GM19240 (cell line): ENCODE measurements around the gene CELA3A.
"Not testable (repeated sequence)": the region's sequence is repeated elsewhere in the genome, so short reads cannot be mapped to it uniquely, and the experiment has no call there.

Experiments used
- DNase-seq: peaks from one replicate; pipeline ENCODE4 v3.0.0; 2011; ENCODE audit warnings: low spot score; ENCODE audit not compliant: insufficient read length

Gene CELA3A, protein sequence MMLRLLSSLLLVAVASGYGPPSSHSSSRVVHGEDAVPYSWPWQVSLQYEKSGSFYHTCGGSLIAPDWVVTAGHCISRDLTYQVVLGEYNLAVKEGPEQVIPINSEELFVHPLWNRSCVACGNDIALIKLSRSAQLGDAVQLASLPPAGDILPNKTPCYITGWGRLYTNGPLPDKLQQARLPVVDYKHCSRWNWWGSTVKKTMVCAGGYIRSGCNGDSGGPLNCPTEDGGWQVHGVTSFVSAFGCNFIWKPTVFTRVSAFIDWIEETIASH

GRCh38 chr1:22001409-22001808 lies at the start of gene CELA3A:
Gene CELA3A (plus strand): TSS chr1:22001657. CDS start chr1:22001675, 18 bp downstream.
- DNase-seq, result no peak

DNA sequence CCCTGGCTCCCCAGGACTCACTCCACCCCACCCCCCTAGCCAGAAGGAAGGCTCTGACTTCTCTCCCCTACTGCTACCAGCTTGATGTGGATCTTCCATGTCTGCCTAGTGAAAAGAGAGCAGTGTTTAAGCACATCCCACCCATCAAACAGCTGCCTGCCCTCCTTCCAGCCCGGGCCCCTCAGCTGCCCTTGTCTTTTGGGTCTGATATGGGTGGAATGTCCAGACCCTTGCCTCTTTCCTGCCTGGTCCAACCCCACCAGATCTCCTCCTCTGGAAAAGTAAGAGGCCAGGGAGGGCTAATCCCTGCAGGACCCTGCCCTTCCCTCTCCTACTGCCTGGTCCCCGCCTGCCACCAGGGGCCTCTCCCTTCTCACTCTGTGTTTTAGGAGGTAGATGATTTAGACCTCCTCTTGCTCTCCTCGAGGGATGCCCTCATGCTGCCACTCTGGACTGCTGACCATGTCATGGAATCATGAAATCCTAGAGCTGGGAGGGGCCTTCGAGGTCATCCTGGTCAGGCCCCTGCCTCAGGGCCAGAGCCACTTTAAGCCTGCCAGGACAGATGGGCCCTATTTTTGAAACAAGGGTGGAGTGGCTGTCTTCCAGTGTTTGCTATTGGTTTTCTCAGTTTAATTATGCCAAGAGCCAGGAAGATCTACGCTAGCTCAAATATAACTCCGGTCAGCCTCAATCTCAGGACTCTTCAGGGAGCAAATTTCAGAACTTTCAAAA lies 48.5 kb upstream of the CELA3A start:
- DNase-seq, result no peak

DNA sequence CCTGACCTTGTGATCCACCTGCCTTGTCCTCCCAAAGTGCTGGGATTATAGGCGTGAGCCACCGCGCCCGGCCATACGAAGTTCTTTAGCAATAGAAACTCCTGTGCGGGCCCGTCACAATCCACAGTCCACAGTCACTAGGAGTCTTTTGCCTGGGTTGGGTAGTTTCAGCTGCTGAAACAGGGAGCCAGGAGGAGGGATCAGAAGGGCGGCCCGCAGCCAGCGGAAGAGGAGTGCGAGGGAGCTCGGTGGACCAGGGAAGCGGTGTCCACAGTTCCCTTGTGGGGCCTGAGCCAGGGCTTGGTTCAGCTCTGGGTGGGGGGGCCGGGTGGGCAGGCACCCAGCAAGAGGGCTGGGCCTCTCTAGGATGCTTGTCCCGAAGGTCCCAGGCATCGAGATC lies 46.4 kb upstream of the CELA3A start:
- DNase-seq, result no peak

DNA sequence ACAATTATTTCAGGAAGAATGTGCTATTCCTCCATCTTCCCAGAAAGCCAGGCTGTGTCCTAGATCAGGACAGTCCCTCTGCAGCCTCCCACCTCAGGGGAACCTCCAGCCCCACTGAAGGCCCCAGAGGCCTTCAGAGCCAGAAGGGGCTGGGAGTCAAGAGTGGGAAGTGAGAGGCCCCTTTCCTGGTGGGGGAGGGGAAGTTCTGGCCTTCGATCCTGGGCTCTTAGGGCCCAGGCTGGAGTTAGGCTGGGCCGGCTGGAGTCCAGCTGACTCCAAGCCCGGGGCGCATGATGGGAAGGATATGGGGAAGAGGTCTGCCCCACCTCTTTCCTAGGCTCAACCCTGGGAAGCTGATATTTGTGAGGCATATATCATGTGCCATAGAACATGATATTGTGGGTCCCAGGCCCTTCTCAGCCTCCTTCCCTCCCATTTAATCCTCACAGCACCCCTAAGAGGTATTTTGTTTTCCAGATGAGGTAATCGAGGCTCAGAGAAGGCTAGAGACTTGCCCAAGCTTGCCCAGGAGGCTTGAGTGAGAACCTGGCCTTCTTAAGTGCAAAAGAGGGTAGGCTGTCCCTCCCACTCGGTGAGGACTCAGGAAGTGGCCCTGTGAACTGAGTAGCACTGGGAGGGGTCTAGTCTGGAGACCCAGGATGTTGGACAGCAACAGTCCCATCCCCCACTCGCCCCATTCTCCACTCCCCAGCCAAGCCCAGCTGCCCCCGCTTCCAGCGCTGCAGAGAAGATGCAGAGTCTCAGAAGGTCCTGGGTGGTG lies 45.8 kb upstream of the CELA3A start:
- DNase-seq, result no peak

GRCh38 chr1:21956720-21957552 lies 44.5 kb upstream of the CELA3A start:
- DNase-seq, result no peak

DNA sequence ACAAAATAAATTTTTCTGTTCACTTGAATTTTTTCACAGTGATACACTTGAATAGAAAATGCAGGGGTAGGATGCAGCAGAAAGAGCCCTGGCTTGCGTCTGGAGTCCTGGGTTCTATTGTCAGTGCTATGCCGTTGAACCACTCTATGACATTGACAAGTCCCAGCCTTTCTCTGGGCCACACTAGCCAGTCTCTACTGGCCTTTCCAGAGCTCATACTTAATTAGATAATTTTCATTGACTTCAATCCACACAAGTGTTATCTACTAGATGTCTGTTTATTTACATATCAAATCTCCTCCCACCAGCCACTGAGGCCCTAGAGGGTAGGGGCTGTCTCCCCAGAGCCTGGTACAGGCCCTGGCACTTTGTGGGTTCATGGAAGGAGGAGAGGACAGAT lies 40.1 kb upstream of the CELA3A start:
- DNase-seq, result no peak

- no peak for DNase-seq
Measured at GRCh38 chr1:21961799-21962198, 39.7 kb upstream of the CELA3A start.

GRCh38 chr1:21963477-21964217 lies 37.8 kb upstream of the CELA3A start:
- DNase-seq, result peak; percentile 76

DNA sequence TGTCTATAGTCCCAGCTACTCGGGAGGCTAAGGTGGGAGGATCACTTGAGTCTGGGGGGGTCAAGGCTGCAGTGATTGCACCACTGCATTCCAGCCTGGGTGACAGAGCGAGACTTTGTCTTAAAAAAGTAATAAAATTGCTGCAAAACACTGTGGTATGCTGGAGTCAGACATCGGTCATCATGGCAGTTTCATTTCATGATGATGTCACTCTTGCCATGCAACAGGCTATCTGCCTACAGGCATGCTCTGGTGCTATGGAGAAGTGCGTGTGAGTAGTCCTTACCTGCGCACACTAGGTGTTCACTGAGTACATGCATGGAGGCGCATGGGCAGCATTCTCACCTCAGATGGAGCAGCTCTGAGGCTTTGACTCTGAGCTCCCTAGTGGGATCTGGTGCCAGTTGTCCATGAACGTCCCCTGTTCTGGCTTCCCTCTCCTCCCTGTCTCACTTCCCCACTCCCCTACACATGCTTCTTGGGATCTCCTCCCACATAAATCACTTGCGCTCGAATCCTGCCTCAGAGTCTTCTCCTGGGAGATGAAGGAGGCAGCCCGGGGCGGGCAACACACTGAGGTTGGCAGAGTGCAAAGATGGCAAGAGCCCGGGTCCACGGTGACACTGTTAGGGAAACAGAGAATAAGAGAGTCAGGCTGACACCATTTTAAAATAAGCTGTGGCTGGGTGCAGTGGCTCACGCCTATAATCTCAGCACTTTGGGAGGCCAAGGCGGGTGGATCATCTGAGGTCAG lies 35.0 kb upstream of the CELA3A start:
- no peak for DNase-seq

GRCh38 chr1:21967216-21967615 lies 34.2 kb upstream of the CELA3A start:
- not testable (repeated sequence) for DNase-seq

DNA sequence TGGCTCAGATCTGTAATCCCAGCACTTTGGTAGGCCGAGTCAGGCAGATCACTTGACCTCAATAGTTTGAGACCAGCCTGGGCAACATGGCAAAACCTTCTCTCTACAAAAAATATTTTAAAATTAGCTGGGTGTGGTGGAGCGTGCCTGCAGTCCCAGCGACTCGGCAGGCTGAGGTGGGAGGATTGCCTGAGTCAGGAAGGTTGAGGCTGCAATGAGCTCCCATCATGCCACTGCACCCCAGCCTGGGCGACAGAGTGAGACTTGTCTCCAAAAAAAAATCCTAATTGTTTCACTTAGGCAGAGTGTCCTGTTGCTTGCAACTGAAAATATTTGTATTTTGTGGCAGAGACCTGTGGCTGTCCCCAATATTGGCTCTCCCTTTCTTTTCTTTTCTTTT lies 32.4 kb upstream of the CELA3A start:
- DNase-seq, result not testable (repeated sequence)

DNA sequence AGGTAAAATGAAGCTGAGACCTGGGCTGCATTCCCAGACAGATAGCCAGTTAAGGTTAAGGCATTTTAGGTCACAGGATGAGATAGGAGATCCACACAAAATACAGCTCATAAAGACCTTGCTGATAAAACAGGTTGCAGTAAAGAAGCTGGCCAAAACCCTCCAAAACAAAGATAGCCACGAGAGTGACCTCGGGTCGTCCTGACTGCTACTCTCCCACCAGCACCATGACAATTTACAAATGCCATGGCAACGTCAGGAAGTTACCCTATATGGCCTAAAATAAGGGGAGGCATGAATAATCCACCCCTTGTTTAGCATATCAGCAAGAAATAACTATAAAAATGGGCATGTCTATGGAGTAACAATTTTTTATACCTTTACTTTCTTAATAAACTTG lies 30.9 kb upstream of the CELA3A start:
- not testable (repeated sequence) for DNase-seq

GRCh38 chr1:21972973-21973441 lies 28.4 kb upstream of the CELA3A start:
- not testable (repeated sequence) for DNase-seq

DNA sequence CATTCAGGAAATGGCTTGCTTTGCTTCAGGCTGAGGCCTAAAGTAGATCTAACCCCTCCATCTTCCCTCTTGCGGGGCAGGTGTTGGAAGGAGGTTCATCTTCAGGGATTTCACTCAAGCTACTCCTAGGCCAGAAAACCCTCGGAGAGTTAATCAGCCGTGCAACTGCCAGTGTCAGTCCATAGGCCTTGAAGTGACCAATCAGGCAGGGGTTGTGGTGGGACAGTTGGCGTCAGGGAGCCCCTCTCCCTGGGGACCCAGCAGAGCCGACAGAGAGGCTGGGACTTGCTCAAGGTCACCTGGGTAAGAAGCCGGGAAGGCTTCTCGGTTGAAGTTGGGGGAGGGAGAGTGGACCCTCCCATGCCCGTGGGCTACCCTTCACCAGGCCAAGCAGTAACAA lies 27.5 kb upstream of the CELA3A start:
- not testable (repeated sequence) for DNase-seq

DNA sequence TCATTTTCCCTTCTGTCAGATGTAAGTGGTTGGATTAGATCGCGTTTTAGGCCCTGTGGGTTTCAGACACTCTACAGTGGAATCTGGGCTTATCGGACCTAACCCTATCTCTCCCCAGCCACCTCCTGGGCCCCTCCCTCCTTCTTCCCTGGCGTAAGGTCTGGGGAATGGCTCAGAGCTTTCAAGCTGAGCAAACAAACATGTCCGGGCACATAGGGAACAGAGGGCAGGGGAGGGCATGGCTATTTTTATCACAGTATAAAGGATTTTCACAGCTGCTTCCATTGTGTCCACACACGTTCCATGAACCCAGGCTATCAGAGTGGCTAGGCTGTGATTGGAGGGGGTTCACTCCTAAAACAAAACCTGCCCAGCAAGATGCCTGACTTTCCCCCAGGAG lies 26.8 kb upstream of the CELA3A start:
- DNase-seq, result not testable (repeated sequence)

DNA sequence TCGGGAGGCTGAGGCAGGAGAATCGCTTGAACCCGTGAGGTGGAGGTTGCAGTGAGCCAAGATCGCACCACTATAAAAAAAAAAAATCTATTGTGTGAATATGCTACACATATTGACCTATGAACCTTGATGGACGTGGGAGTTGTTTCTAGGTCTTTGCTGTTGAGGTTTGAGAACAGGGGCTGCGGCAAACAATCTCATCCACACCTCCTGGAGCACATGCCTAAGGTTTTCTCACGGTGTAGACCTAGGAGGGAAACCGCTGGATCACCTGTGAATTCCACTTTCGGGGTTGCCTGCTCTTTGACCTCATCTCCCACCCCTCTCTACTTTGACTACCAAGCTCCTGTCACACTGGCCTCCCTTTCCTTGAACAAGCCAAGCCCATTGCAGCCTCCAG lies 26.2 kb upstream of the CELA3A start:
- DNase-seq, result not testable (repeated sequence)

DNA sequence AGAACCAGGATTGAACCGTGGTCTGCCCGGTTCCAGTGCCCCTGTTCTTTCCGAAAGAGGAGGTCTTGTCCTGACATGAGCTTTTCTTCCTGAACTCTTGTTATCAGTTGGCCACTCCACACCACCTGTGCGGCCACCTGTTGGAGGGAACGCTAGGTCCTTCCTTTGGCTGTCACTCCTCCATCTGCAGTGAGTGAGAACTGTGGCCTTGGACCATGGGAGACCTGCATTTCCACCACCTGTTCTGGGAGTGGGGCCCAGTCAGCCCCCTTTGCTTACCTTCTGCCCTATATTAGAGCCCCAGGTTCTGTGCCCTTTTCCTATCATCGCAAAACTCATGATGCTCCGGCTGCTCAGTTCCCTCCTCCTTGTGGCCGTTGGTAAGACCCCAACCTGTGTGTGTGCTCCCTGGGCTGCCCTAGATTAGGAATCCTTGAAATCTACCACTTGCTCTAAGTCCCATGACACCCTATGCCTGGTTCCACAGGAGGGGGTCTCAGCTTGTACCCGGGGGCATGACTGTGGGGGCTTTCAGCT lies 24.7 kb upstream of the CELA3A start, which contains the start of gene CELA3B:
Gene CELA3B (plus strand): TSS at position 320 of the 537 bp plus-strand sequence. CDS start 18 bp downstream, at position 338.
- DNase-seq, result not testable (repeated sequence)

DNA sequence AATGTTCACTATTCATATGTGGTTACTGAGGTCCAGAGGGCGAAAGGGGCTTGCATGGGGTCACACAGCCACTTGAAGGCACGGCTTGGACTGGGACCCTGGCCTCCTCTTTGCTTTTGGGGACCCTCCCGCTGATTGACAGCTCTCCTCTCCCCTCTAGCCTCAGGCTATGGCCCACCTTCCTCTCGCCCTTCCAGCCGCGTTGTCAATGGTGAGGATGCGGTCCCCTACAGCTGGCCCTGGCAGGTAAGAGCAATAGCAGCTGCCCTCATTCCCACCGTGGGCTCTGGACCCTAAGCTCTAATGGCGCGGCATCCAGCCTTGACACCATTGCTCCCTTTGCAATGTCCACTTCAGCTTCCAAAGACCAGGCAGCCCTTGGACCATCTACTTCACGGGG lies 23.2 kb upstream of the CELA3A start:
- DNase-seq, result not testable (repeated sequence)
